ELF-1 (cell line): Measurements from ENCODE around the gene UBE3D.
"Not testable (repeated sequence)": the region's sequence is repeated elsewhere in the genome, so short reads cannot be mapped to it uniquely, and the experiment has no call there.

Experiments used
- DNase-seq: peaks from one replicate; pipeline ENCODE4 v3.0.0-alpha.2; 2016; ENCODE audit warnings: low read depth, low spot score

UBE3D gene

DNA sequence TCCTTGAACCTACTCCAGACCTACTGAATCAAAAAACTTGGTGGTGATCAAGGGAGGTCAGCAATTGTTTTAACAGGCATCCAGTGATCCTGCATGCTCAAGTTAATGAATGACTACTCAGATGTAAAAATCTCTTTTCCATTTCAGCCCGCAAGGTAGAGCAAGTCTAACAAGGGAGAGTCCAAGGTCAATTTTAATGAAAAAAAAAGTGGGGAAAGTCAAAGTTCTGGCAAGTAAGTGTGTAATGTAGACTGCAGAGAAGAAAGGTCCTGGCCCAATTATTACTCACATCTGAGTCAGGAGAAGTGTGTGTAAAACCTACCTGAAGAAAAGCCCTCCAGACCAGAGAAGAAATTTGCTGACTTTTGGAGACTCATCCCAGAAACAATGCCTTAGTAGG is 193.5 kb downstream of the UBE3D start:
- DNase-seq: no peak

- DNase-seq: no peak
These were observed 195.0 kb downstream of the UBE3D start for GRCh38 chr6:82870582-82871172.

GRCh38 chr6:82869493-82869892 is 196.1 kb downstream of the UBE3D start:
- DNase-seq: no peak

DNA sequence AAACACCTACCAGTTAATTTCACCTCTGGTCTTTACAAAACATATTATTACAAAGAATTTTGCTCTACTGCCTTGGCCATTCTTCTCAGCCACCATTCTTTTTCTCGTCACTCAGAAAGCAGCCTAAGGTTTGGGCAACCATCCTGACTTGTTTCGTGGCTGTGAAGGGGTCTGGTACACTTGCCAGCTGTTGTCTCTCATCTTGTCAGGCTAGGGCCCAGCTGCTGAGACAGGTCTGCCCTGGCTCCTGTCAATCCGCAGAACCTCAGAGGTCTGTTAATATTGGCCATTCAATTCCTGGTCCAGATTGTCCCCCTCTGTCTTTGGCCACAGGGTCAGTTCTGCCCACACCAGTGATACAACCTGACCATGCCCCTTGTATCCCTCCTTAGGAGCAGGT is 197.7 kb downstream of the UBE3D start:
- no peak for DNase-seq

DNA sequence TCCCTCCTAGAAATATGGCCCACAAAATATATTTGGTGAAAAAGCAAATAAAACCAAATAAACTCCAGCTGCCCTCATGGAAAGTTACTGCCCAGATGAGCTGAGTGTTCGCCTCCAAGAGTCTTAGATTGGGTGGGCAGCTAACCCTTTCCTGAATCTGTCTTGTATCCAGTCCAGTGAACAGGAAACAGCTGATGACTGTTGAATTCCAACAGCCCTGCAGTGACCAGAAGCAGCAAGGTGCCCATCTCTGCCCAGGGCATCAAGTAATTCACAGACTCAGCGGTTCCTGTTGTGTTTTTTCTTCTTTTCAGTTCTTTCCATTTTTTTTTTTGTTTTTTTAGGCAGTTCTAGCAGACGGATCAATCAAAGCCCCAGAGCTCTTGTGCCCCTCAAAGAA is 199.2 kb downstream of the UBE3D start:
- DNase-seq: no peak

- DNase-seq: no peak
These were observed 200.2 kb downstream of the UBE3D start for GRCh38 chr6:82865461-82865860.

- no peak for DNase-seq
These were observed 201.9 kb downstream of the UBE3D start for GRCh38 chr6:82863781-82864180.

GRCh38 chr6:82862543-82862942 is 203.1 kb downstream of the UBE3D start:
- no peak for DNase-seq

GRCh38 chr6:82861121-82861520 is 204.5 kb downstream of the UBE3D start:
- DNase-seq: no peak

DNA sequence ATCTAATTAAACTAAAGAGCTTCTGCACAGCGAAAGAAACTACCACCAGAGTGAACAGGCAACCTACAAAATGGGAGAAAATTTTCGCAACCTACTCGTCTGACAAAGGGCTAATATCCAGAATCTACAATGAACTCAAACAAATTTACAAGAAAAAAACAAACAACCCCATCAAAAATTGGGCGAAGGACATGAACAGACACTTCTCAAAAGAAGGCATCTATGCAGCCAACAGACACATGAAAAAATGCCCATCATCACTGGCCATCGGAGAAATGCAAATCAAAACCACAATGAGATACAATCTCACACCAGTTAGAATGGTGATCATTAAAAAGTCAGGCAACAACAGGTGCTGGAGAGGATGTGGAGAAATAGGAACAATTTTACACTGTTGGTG is 209.6 kb downstream of the UBE3D start:
- DNase-seq: not testable (repeated sequence)

DNA sequence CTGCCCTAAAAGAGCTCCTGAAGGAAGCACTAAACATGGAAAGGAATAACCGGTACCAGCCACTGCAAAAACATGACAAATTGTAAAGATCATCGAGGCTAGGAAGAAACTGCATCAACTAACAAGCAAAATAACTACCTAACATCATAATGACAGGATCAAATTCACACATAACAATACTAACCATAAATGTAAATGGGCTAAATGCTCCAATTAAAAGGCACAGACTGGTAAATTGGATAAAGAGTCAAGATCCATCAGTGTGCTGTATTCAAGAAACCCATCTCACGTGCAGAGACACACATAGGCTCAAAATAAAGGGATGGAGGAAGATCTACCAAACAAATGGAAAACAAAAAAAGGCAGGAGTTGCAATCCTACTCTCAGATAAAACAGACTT is 212.7 kb downstream of the UBE3D start:
- DNase-seq: not testable (repeated sequence)

DNA sequence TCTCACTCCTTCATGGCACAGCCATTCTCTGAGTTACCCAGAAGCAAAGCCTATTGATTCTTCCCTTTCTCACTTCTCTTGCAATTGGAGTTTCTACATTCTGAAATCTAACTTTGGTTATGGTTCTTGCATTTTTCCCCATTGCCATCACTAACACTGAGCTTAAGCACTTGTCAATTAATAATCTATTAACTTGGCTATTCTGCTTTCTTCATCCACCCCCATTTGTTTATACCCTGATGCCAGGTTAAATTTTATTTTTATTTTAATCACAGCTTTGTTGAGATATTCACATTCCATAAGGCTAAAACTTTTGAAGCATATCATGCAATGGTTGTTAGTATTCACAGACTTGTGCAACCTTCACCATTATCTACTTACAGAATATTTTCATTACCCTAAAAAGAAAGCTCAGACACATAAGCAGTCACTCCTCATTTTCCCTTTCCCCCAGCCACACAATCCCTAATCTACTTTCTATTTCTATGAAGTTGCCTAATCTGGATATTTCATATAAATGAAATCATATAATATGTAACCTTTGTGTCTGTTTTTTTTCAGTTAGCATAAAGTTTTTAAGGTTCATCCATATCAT is 222.3 kb downstream of the UBE3D start:
- DNase-seq: no peak

DNA sequence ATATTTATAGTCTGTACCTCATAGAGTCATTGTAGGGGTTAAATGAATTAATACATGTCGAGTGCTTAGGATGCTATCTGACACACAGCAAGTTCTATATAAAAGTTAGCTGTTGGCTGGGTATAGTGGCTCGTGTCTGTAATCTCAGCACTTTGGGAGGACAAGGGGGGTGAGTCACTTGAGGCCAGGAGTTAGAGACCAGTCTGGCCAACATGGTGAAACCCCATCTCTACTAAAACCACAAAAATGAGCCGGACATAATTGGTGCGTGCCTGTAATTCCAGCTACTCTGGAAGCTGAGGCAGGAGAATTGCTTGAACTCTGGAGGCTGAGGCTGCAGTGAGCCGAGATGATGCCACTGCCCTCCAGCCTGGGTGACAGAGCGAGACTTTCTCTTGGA is 222.9 kb downstream of the UBE3D start:
- DNase-seq: no peak
